Cardiac muscle cell (in vitro differentiated cells and primary cell): ENCODE measurements around the gene MAP3K4. TPM values are rescaled to one million over a fixed set of nuclear protein-coding genes. Genes with fewer than 3 reads are reported as not detected.

Experiments used
- DNase-seq, 2 donors: peaks; one replicate each; pipeline versions ENCODE4 v3.0.0 to v3.0.0-alpha.2; 2010 to 2017; ENCODE audit warnings: low read depth in 1 of 2, low spot score in 1 of 2
- H3K27ac ChIP-seq: fragments of 200-600 bp; sonication (generic); 2 replicates; pipeline ENCODE4 v1.5.1; 2016
- H3K27me3 ChIP-seq: fragments of 200-600 bp; sonication (generic); 2 replicates; pipeline ENCODE4 v1.6.0; 2016; ENCODE audit warnings: control low read depth
- H3K36me3 ChIP-seq: fragments of 200-600 bp; sonication (generic); 2 replicates; pipeline ENCODE4 v1.5.1; 2016; ENCODE audit warnings: control low read depth
- H3K4me1 ChIP-seq: fragments of 200-600 bp; sonication (generic); 2 replicates; pipeline ENCODE4 v1.8.1; 2017; ENCODE audit warnings: low read depth, mild to moderate bottlenecking, mixed run types
- H3K4me3 ChIP-seq: fragments of 200-600 bp; sonication (generic); 2 replicates; pipeline ENCODE4 v1.5.1; 2016; ENCODE audit warnings: mild to moderate bottlenecking
- H3K9me3 ChIP-seq: fragments of 200-600 bp; sonication (generic); 2 replicates; pipeline ENCODE4 v1.5.1; 2017; ENCODE audit warnings: low read depth, mild to moderate bottlenecking, control low read depth
- polyA plus RNA-seq: library from polyadenylated mRNA; unstranded; fragments of >200 nt; fragmentation: Nextera tagmentation; extraction: Ambion mirVana; gene quantifications from 2 replicates; pipeline ENCODE4 v1.2.1, GENCODE V29; 2016
- total RNA-seq: library from RNA; depleted of rRNA; stranded (reverse); fragments of >200 nt; gene quantifications from 2 replicates; pipeline ENCODE4 v1.2.3, GENCODE V29; 2016
- TF ChIP-seq, protein P1 (sequence below): IDR thresholded peaks from 2 replicates; pipeline ENCODE4 v1.5.1; 2012; ENCODE audit warnings: low read depth, mild to moderate bottlenecking, low read length

The MAP3K4 gene
- total and polyA plus RNA-seq, 2 experiments from 2014 or later: 14.5 to 36.4 TPM

DNA sequence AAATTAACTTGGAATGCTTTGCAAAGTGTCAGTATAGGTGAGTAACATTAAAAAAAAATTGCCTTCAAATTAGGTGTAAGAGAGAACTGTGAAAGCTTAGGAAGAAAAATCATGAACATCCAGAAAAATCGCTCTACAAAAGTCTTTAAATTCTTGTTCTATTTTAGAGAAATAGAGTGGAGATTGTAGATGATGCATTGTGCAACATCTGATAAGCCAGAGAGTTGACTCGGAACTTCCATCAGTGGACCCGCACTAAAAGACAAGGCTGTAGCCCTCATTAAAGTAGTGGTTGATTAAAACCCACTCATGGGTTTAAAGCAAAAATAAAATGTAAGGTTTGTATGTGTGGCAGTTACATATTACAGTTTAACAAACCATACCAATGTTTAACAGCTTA lies 35.8 kb downstream of the MAP3K4 start:
- Histone ChIP-seq H3K4me1 (peaks cover 4% of the 10 kb centered on the region), H3K4me3 (no peak overlapping the region), H3K27me3 (no peaks in the 10 kb centered on the region), H3K36me3 (no peaks in the 10 kb centered on the region), H3K27ac (no peak overlapping the region), H3K9me3 (no peaks in the 10 kb centered on the region)
- no peak for DNase-seq
- TF ChIP-seq, protein P1, sequence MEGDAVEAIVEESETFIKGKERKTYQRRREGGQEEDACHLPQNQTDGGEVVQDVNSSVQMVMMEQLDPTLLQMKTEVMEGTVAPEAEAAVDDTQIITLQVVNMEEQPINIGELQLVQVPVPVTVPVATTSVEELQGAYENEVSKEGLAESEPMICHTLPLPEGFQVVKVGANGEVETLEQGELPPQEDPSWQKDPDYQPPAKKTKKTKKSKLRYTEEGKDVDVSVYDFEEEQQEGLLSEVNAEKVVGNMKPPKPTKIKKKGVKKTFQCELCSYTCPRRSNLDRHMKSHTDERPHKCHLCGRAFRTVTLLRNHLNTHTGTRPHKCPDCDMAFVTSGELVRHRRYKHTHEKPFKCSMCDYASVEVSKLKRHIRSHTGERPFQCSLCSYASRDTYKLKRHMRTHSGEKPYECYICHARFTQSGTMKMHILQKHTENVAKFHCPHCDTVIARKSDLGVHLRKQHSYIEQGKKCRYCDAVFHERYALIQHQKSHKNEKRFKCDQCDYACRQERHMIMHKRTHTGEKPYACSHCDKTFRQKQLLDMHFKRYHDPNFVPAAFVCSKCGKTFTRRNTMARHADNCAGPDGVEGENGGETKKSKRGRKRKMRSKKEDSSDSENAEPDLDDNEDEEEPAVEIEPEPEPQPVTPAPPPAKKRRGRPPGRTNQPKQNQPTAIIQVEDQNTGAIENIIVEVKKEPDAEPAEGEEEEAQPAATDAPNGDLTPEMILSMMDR: no peak

DNA sequence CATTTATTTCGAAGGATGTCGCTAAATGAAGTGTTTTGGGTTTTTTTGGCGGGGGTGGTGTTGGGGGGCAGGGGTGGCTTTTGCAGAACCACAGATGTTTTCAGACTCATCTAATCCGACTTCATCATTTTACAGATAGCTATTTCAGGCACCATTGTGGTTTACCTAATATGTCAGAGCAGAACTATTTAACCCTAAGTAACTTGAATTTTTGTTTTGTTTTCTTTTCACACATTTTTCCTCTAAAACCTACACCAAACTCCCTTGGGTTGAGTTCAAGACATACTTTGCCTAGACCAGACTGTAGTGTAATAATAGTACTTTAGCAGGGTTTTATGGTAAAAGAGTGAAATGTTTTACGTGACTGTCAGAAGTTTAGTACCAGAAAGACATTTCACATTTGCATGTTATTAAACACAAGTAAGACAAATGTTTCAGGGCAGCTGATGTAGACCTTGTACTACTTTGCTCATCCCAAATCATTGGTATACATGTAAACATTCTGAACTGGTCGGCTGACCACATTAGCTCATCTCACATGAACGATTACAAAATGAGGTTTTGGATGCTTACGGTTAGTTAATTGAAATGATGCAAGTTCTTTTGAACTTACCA lies 37.7 kb downstream of the MAP3K4 start:
- no peaks in the 10 kb centered on the region for H3K27me3 ChIP-seq
- no peaks in the 10 kb centered on the region for H3K36me3 ChIP-seq
- no peak overlapping the region for H3K27ac ChIP-seq
- H3K4me3 ChIP-seq: no peak overlapping the region
- H3K4me1 ChIP-seq: peaks cover 21% of the 10 kb centered on the region
- H3K9me3 ChIP-seq: no peaks in the 10 kb centered on the region
- peak in 1 of 2 donors; percentile 73 for DNase-seq
- TF ChIP-seq, protein P1: no peak

DNA sequence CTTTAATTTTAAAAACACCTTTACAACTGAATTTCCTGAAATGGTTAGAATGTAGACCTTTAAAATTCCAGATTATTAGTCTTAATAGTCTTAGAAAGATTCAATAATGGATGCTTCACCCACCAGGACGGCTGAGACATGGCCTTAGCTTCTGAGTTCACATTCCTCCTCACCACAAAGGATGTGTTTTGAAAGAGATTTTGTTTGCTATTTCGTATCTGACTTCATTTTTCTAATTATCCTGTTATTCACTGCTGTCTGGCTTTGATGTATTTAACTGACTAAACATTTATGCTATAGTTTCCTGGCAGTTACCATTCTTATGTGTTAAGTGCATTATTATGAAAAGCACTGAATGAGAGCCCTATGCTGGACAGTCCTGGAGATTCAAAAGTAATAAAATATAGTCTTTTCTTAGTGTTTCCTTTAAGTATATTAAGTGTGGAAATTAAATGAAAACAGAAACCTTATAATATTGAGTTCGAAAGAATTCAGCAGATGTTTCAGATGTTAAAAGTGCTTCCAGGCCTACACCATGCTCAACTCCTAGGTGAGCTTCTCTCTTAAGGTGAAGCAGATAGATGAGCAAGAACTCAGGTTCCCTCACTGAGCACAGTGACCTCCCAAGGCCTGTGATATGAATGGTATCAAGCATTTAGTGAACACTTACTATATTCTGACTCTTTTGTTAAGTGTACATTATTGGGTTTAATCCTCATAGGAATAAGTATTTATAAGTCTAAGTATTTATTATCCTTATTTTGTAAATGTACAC lies 40.3 kb downstream of the MAP3K4 start:
- Histone ChIP-seq H3K4me1 (peaks cover 26% of the 10 kb centered on the region), H3K27ac (peak overlapping the region; percentile 9)
- DNase-seq: peak in 1 of 2 donors; percentile 67

DNA sequence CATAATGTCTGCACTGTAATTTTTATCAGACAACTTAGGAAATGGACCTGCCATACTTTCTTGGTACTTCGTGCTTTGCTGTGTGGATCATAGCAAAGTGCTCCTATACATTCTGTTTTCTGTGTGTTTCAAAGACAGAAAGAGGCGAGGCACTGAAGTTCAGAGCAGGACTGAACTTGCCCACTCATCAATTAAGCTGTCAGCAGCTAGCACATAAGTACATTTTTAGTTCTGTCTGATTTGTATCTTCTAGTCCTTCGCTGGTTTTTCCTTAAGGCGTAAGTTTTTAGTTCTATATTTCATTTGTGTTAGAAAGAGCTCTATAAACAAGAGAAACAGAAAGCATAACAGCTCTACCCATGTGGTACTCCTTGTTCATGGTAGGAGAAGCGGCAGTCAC lies 42.1 kb downstream of the MAP3K4 start:
- H3K4me3 ChIP-seq: no peak overlapping the region
- TF ChIP-seq, protein P1: no peak
- H3K9me3 ChIP-seq: no peaks in the 10 kb centered on the region
- H3K27me3 ChIP-seq: no peaks in the 10 kb centered on the region
- peaks cover 22% of the 10 kb centered on the region for H3K4me1 ChIP-seq
- peak in 1 of 2 donors; percentile 11 for DNase-seq
- H3K27ac ChIP-seq: peak overlapping the region; percentile 31
- H3K36me3 ChIP-seq: peaks cover 4% of the 10 kb centered on the region

More for the DNA sequence above, 40.3 kb downstream of the MAP3K4 start:
- Histone ChIP-seq H3K4me3 (no peak overlapping the region), H3K27me3 (no peaks in the 10 kb centered on the region), H3K9me3 (no peaks in the 10 kb centered on the region), H3K36me3 (peaks cover 4% of the 10 kb centered on the region)
- TF ChIP-seq, protein P1: no peak

DNA sequence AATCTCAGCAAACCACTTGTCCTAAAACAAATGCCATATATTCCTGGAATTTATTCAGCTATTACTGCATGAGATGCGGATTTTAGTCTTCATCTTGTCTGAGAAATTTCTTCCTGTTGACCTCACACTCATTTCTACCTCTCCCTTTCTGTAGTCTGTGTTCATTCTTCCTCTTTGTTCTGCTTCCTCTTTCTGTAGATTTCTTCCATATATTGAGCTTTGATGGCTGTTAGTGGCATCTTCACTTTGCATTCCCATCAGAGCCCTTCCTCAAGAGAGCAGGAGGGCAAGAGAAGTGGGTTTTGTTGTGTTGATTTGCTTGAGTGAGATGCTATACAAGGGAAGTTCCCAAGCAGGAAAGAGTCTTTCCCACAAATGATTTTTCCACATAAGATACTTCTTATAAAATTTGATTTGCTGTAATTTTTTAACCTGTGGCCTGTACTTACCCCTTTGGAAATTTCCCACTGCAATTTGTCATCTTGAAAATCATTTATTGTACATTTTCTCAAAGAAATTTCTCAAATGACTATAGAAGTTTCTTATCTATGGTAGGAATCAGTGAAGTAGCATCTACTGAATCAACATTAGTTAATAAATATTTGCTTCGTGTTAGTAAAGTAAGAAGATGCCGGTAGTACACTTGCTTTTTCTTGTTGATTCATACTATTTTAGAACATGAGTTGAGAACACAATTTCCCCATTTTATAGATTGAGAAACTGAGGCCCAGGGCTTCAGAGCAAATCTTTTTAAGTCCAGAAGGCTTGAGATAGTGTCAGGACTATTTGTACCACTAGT lies 43.8 kb downstream of the MAP3K4 start:
- H3K4me1 ChIP-seq: peaks cover 22% of the 10 kb centered on the region
- no peak overlapping the region for H3K27ac ChIP-seq
- no peak overlapping the region for H3K4me3 ChIP-seq
- no peaks in the 10 kb centered on the region for H3K27me3 ChIP-seq
- TF ChIP-seq, protein P1: no peak
- peaks cover 7% of the 10 kb centered on the region for H3K36me3 ChIP-seq
- no peaks in the 10 kb centered on the region for H3K9me3 ChIP-seq
- DNase-seq: no peak
